Right kidney (tissue), 1 donor: ENCODE results near the gene LANCL2.
"Not testable (repeated sequence)": the region's sequence is repeated elsewhere in the genome, so short reads cannot be mapped to it uniquely, and the experiment has no call there.

Experiments
- DNase-seq: peaks from one replicate; pipeline ENCODE4 v3.0.0-alpha.2; 2016

The LANCL2 gene

DNA sequence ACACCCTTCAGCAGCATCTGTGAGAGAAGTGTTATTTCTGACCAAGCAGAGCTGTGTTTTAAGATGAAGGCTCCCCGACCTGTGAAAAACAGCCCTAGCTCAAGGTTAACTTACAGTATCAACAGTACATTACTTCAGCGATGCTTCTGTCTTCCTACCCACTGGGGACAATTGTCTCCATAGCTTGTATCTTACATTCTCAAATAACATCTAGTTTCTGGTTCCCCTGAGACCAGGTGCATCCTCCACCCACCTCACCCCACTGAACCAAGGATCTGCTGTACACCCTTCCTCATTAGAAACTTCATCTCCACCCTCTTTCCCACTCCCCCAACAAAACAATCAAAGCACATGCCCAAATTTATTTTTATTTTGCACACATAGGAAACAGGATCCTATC lies 105.1 kb downstream of the LANCL2 start:
- no peak for DNase-seq

DNA sequence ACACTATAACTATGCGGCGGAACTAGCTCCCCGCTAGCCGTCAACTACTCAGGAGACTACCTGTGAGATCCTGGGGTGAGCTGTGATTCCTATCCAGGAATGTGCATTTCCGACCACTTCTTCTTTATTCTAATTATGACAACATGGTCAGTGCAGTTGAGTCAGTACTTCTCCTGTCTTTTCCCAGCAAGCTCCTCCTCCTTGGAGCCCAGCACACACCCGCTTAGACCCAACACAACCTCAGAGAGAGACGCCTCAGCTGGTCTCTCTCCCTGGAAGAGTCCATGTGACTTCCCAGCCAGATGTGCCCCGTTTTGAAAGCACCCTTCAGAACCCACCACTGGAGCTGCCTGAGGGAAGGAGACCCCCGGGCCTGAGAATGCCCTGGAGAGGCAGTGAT lies 106.5 kb downstream of the LANCL2 start:
- DNase-seq: not testable (repeated sequence)

DNA sequence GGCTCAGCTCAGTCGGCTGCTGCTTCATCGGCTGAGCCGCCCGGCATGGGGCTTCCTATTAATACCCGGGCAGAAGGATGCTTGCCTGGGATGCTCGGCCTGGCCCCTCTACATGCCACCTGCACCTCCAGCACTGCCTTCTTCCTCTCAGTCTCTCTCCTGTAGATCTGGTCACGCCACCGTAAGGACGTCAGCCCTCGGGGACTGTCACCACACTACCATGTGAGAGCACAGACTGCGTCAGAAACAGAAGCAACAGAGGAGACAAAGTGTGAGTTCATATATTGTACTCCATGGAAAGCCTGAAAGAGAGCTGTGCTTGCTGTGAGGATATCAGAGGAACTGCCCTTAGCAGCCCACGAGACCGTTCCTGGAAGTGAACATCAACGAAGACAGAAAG lies 107.3 kb downstream of the LANCL2 start:
- not testable (repeated sequence) for DNase-seq

DNA sequence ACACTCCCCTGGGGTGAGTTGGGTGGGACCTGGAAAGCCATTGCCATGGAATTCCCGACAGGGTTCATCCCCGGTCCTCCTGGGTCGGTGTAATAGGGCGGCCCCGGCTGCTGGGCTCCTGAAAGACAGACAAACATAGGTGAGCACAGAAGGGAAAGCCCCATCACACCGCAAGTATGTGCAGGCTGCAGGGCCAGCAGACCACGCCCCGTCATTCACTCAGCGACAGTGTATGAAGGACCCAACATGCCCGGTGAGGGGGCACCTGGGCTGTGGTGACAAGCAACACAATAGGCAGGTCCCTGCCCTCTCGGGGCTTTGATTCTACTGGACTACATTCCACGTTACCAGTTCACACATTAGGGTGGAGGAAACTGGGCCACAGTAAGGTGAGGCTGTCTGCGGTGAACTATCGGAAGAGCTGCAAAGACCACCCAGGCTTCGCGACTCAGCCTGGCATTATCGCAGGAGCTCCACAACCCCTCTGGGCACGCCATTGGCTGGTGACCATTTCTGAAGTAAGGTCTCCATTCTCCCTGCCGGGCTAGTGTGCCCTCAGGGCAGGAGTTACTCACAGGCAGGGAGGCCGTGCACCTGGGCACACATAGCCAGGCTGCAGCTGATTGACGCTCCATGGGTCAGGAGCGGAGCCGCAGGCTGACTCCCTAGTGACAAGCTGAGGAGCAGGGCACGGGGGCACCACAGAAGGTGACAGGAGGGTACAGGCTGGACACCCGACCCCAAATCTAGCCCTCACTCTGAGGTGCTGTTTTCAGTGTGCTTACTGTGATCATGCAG lies 108.0 kb downstream of the LANCL2 start:
- no peak for DNase-seq

DNA sequence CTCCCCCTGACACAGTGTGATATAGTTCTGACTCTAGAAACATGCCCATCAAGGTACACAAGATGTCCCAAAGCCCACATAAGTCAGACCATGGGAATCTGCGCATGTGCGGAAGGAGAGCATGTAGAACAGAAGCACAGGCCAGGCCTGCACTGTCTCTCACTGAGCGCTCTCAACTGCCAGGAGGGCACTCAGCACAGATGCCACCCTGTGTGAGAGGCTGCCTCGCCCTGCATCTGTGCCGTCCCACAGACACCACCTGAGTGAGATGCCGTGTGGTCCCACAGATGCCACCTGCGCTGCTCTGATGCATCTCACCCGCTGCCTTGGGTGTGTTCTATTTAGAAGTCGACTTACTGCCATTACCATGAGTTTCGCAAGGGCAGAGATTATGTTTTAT lies 108.8 kb downstream of the LANCL2 start:
- DNase-seq: no peak

DNA sequence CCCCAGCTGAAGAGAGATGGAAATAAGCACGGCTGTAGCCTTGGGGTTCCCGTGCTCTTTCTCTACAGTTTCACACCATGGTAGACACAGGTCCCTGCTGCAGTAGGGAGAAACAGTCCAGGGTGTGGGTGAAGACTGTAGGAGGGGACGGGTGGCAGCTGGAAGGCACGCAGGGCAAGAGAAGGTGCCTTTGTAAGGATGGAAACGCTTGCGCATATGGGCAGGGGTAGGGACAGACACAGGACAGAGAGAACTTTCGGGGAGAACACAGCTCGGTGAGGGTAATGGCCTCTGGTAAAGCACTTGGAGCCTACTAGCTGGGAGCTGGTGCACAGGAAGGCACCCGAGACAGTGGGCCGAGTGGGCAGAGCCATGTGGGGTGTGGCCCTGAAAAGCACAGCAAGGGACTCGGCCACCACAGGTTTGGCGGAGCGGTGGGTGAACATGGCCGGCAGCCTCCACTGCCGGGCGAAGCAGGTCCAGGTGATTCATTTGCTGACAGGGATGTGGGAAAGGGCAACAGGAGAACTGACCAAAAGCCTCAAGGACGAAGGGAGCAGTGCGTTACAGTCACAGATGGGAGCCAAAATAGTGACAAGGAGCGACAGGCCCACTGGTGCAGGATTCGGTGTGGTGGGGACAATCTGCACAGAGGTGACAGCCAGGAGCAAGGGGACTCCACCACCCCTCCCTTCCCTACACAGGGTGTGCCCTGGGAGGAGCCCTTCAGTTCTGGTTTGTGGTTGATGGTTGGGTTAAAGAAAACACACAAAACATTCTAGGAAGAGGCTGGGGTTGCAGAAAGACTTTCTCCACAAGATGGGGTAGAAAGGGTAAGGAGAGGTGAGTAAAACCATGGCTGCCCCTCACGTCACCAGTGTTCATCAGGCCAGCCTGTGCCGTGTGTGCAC lies 110.1 kb downstream of the LANCL2 start:
- DNase-seq: no peak

DNA sequence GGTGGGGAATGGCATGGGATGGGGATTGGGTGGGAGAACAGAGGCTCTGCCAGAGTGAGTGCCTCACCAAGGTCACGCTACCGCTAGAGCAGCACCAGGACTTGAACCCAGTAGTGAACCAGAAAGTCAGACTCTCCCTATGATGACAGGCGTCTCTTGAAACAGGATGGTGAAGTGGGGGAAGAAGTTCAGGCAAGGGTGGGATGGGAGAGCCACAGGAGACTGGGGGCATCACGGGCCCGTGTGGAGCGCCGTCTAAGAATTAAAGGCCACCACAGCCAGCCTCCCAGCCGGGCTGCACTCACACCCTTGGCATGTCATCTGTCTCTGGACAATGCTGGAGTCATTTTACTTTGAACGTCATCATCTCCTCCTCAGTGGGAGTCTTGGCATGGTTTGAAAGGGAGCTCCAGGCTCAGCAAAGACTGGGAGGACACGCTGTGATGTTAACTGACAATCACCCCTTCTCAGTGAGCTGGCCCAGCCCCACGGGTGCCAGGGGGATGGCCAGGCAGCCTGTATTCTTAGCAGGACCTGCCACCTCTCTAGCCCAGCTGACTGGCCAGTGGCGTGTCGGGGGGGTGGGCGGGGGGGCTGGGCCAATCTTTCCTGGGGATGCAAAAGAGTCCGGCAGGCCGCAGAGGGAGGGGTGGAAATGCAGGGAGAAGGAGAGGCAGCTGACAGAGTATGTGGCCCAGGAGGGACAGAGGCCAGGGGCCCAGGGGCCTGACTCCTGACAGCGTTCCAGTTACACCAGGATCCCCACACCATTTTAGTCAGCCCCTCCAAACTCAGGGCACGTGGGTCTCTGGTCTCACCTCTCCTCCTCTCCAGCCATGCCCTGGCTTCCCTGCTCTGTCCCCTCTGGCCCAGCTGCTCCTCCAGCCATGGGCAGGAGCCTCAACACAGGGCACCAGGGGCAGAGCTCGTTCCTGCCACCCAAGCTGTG lies 111.0 kb downstream of the LANCL2 start:
- DNase-seq: no peak

DNA sequence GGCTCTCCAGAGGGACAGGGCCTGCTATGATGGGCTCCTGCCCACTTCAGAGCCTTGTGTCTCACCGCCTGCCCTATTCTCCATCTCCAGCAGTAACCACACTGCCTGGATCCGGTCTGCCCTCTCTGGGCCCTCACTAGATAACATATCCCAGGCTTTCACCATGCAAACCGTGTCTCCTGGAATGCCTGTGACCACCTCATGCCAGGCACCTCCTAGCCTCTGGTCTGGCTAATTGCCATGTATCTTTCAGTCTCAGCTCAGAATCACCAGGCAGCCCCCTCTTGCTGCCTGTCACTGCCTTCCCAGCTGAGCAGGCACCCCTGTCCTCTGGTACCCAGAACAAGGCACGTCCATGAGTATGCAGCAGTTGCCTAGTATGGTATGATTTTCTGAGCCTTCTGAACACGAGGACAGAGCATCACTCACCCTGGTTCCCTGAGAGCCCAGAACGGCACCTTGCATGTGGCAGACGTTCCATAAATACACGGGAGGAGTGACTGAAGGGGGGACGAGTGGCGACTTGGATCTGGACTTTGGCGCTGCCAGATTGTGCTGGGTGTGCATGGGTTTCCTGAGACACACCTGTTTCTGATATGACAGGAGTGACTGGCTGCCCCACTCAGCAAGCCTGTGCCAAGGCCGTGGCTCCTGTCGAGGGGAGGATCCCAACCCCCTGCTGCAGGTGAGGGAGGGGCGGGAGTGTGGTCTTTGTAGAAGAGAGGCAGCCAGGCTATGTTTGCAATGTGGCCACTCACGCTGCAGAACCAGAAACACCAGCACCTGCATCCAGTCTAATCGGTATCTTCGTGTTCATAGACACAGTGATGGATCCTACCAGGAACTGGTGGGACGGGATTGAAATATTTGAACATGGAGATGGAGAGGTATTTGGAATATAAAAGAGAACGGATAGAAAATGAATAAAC lies 112.0 kb downstream of the LANCL2 start:
- DNase-seq: no peak

DNA sequence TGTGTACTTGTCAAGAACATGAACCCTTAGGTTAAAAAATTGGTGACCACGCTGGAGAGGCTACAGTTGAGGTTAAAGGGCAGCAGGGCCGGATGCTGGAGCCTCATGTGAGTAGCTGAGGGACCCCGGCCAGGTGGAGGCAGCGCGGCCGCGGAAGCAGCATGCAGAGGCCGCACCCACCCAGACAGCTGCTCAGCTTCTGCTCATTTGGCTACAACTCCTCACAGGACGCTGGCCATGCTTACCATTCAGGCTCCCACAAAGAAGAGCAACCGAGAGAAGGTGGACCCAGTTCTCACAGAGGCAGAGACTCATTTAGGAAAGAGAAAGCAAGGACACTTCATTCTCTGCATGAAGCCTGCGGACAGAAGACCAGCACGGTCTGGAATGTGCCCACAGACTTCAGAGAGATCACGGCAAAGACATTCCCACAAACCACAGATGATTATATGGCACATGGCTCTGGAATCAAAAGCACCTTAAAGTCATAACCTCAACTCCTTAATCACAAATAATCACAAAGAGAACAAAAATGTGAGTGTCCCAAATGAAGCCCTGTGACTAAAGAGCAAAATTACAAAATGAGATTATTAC lies 112.7 kb downstream of the LANCL2 start:
- no peak for DNase-seq

DNA sequence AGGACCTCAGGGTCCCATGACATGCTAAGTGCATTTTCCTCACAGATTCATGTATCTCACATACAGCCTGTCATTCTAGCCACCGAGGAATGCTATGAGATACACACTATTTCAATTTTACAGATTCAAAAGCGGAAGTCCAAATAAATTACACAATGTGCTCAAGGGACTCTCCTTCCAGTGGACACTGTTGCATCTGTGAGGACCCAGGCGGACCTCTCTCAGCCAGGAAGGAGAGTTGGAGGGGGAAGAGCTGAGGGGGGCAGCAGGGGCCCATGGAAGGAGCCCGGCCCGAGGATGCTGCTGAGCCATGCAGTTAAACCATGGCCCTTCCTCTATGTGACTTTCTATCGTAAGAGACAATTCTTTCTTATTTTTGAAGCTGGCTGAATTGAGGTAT lies 113.6 kb downstream of the LANCL2 start:
- no peak for DNase-seq

DNA sequence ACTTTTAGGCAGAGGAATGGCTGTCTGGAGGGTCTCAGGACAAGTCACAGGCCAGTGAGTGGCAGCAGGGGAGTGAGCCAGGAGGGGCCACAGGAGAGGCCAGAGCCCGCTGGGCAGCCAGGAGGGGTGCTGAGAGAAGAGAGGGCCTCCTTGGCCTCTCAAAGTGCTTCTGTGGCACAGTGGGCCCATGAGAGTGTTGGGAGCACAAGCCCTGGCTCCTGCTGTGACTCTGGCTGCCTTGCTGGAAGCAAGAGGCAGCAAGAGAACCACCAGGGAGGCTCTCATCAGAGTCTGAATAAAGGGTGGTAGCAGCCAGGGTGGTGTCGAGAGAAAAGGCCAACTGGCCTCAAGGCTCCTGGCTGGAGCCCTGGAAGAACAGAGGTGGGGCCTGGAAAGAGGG lies 116.0 kb downstream of the LANCL2 start:
- DNase-seq: no peak

DNA sequence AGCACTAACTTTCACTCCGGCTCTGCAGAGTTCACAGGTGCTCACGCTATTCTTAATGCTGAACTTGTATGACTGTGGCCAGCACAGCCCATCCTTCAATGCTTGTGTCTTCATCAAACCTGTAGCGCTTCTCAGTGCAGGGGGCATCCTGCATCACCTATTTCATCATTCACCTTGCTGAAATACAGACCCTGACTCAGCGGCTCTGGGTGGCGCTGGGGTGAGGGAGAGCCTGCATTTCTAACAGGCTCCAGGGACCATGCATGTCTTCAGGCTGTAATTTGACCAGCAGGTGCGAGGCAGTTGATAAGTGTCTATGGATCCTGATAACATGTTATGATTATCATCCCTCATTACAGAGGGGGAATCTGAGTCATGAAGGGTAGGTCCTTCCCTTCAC lies 117.9 kb downstream of the LANCL2 start:
- DNase-seq: no peak
